ENCODE results near the gene EBLN2.

Gene EBLN2

DNA sequence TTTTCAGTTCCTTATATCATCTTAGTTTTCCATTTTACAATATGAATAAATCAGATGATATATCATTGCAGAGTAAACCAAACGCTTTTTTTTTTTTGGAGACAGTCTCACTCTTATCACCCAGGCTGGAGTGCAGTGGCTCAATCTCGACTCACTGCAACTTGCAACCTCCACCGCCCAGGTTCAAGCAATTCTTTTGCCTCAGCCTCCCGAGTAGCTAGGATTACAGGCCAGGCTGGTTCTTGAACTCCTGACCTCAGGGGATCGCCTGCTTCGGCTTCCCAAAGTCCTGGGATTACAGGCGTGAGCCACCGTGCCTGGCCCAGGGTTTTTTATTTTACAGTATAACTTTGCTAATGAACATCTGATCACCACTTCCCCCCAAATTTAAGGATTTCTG is 5.9 kb upstream of the EBLN2 start:
- Histone ChIP-seq H3K4me2 (ENCODE audit: low read depth, low read length, poor library complexity, severe bottlenecking) (no peak overlapping the region), H3K79me2 (ENCODE audit: insufficient read depth, low read length) (peaks cover 40% of the 10 kb centered on the region), H3K9me2 (replicated peaks; ENCODE audit: low read depth, low read length) (no peaks in the 10 kb centered on the region), H3K4me3 (ENCODE audit: low read length, poor library complexity, severe bottlenecking) (no peak overlapping the region), H3K27me3 (ENCODE audit: insufficient read depth, low read length, poor library complexity, severe bottlenecking) (no peaks in the 10 kb centered on the region), H3K9me3 (ENCODE audit: insufficient read depth, low read depth, low read length) (no peaks in the 10 kb centered on the region), H3F3A (ENCODE audit: low read depth) (peaks cover 3% of the 10 kb centered on the region; the same call in 1 of the 2 replicates), H3K9ac (ENCODE audit: low read depth, low read length, poor library complexity, severe bottlenecking) (no peak overlapping the region), H3K4me1 (ENCODE audit: insufficient read depth, low read length, poor library complexity, severe bottlenecking) (peaks cover 9% of the 10 kb centered on the region), H4K20me1 (ENCODE audit: insufficient read depth, low read length, poor library complexity, severe bottlenecking) (peaks cover 43% of the 10 kb centered on the region), H2AFZ (ENCODE audit: low read length) (no peak overlapping the region), H3K36me3 (ENCODE audit: insufficient read depth, low read length) (peaks cover 36% of the 10 kb centered on the region)
- TF ChIP-seq EZH2phosphoT487 (IDR thresholded peaks at IDR 0.05; ENCODE audit: borderline replicate concordance) = no peak
- no peak for TF ChIP-seq CTCF (conservative IDR thresholded peaks at IDR 0.05; ENCODE audit: low read length)

GRCh38 chr3:73056014-73056844 is 5.2 kb upstream of the EBLN2 start:
- Histone ChIP-seq H3K9ac (ENCODE audit: low read depth, low read length, poor library complexity, severe bottlenecking) (no peak overlapping the region), H3K4me1 (ENCODE audit: insufficient read depth, low read length, poor library complexity, severe bottlenecking) (peaks cover 9% of the 10 kb centered on the region), H3K9me2 (replicated peaks; ENCODE audit: low read depth, low read length) (no peaks in the 10 kb centered on the region), H4K20me1 (ENCODE audit: insufficient read depth, low read length, poor library complexity, severe bottlenecking) (peaks cover 41% of the 10 kb centered on the region), H3K9me3 (ENCODE audit: insufficient read depth, low read depth, low read length) (no peaks in the 10 kb centered on the region), H3K79me2 (ENCODE audit: insufficient read depth, low read length) (peaks cover 44% of the 10 kb centered on the region), H2AFZ (ENCODE audit: low read length) (no peak overlapping the region), H3K4me2 (ENCODE audit: low read depth, low read length, poor library complexity, severe bottlenecking) (no peak overlapping the region), H3F3A (ENCODE audit: low read depth) (peaks cover 3% of the 10 kb centered on the region; the same call in 1 of the 2 replicates), H3K4me3 (ENCODE audit: low read length, poor library complexity, severe bottlenecking) (no peak overlapping the region), H3K36me3 (ENCODE audit: insufficient read depth, low read length) (peaks cover 34% of the 10 kb centered on the region), H3K27me3 (ENCODE audit: insufficient read depth, low read length, poor library complexity, severe bottlenecking) (no peaks in the 10 kb centered on the region)
- TF ChIP-seq EZH2phosphoT487 (IDR thresholded peaks at IDR 0.05; ENCODE audit: borderline replicate concordance) = no peak
- peak; percentile 71 for TF ChIP-seq CTCF (conservative IDR thresholded peaks at IDR 0.05; ENCODE audit: low read length)

- Histone ChIP-seq H4K20me1 (ENCODE audit: insufficient read depth, low read length, poor library complexity, severe bottlenecking) (peaks cover 40% of the 10 kb centered on the region), H3K9ac (ENCODE audit: low read depth, low read length, poor library complexity, severe bottlenecking) (no peak overlapping the region), H3K4me2 (ENCODE audit: low read depth, low read length, poor library complexity, severe bottlenecking) (no peak overlapping the region), H3K27me3 (ENCODE audit: insufficient read depth, low read length, poor library complexity, severe bottlenecking) (no peaks in the 10 kb centered on the region), H3K79me2 (ENCODE audit: insufficient read depth, low read length) (peaks cover 48% of the 10 kb centered on the region), H3K9me3 (ENCODE audit: insufficient read depth, low read depth, low read length) (no peaks in the 10 kb centered on the region), H3K36me3 (ENCODE audit: insufficient read depth, low read length) (peaks cover 36% of the 10 kb centered on the region), H3K4me3 (ENCODE audit: low read length, poor library complexity, severe bottlenecking) (no peak overlapping the region), H3K4me1 (ENCODE audit: insufficient read depth, low read length, poor library complexity, severe bottlenecking) (peaks cover 9% of the 10 kb centered on the region), H3K9me2 (replicated peaks; ENCODE audit: low read depth, low read length) (no peaks in the 10 kb centered on the region), H2AFZ (ENCODE audit: low read length) (no peak overlapping the region), H3F3A (ENCODE audit: low read depth) (peaks cover 3% of the 10 kb centered on the region; the same call in 1 of the 2 replicates)
- TF ChIP-seq CTCF (conservative IDR thresholded peaks at IDR 0.05; ENCODE audit: low read length) = no peak
- TF ChIP-seq EZH2phosphoT487 (IDR thresholded peaks at IDR 0.05; ENCODE audit: borderline replicate concordance) = no peak
Measured at GRCh38 chr3:73056845-73057150, 4.7 kb upstream of the EBLN2 start.

Measured in Loucy (cell line).